IPS-18a (cell line): ENCODE measurements around the gene MAGI3.

Source experiments
- H3K27ac ChIP-seq: one replicate; pipeline ENCODE4 v1.5.1; 2013; ENCODE audit warnings: low read length
- H3K27me3 ChIP-seq: one replicate; pipeline ENCODE4 v1.6.1; 2013; ENCODE audit warnings: mild to moderate bottlenecking, low read length; ENCODE audit not compliant: control insufficient read depth, insufficient read depth
- H3K36me3 ChIP-seq: one replicate; pipeline ENCODE4 v1.6.1; 2013; ENCODE audit warnings: low read depth, low read length; ENCODE audit not compliant: control insufficient read depth
- H3K4me1 ChIP-seq: one replicate; pipeline ENCODE4 v1.6.1; 2013; ENCODE audit warnings: low read depth, low read length; ENCODE audit not compliant: control insufficient read depth
- H3K4me3 ChIP-seq: one replicate; pipeline ENCODE4 v1.5.1; 2013; ENCODE audit warnings: low read length
- H3K9ac ChIP-seq: one replicate; pipeline ENCODE4 v1.6.1; 2013; ENCODE audit warnings: mild to moderate bottlenecking, low read length, moderate library complexity
- H3K9me3 ChIP-seq: one replicate; pipeline ENCODE4 v1.6.1; 2013; ENCODE audit warnings: low read depth, low read length; ENCODE audit not compliant: control insufficient read depth

Gene MAGI3

GRCh38 chr1:113647164-113647563 lies 256.8 kb downstream of the MAGI3 start:
- Histone ChIP-seq H3K9me3 (no peaks in the 10 kb centered on the region), H3K9ac (no peak overlapping the region), H3K4me3 (no peak overlapping the region), H3K4me1 (no peaks in the 10 kb centered on the region), H3K27ac (no peak overlapping the region), H3K27me3 (no peaks in the 10 kb centered on the region), H3K36me3 (no peaks in the 10 kb centered on the region)

- Histone ChIP-seq H3K4me3 (no peak overlapping the region), H3K36me3 (no peaks in the 10 kb centered on the region), H3K4me1 (no peaks in the 10 kb centered on the region), H3K9ac (no peak overlapping the region), H3K27me3 (no peaks in the 10 kb centered on the region), H3K9me3 (no peaks in the 10 kb centered on the region), H3K27ac (no peak overlapping the region)
Measured at GRCh38 chr1:113648478-113648877, 258.2 kb downstream of the MAGI3 start.

GRCh38 chr1:113652771-113653170 lies 262.5 kb downstream of the MAGI3 start:
- Histone ChIP-seq H3K36me3 (no peaks in the 10 kb centered on the region), H3K4me3 (no peak overlapping the region), H3K27ac (no peak overlapping the region), H3K27me3 (no peaks in the 10 kb centered on the region), H3K9me3 (no peaks in the 10 kb centered on the region), H3K9ac (no peak overlapping the region), H3K4me1 (no peaks in the 10 kb centered on the region)

GRCh38 chr1:113653741-113654140 lies 263.4 kb downstream of the MAGI3 start:
- Histone ChIP-seq H3K9ac (no peak overlapping the region), H3K4me1 (no peaks in the 10 kb centered on the region), H3K4me3 (no peak overlapping the region), H3K27ac (no peak overlapping the region), H3K9me3 (no peaks in the 10 kb centered on the region), H3K27me3 (no peaks in the 10 kb centered on the region), H3K36me3 (no peaks in the 10 kb centered on the region)

GRCh38 chr1:113654883-113655282 lies 264.6 kb downstream of the MAGI3 start:
- H3K27me3 ChIP-seq: no peaks in the 10 kb centered on the region

GRCh38 chr1:113657126-113657525 lies 266.8 kb downstream of the MAGI3 start:
- H3K27ac ChIP-seq: no peak overlapping the region
- H3K4me3 ChIP-seq: no peak overlapping the region
- no peaks in the 10 kb centered on the region for H3K9me3 ChIP-seq
- H3K27me3 ChIP-seq: no peaks in the 10 kb centered on the region
- H3K9ac ChIP-seq: no peak overlapping the region
- no peaks in the 10 kb centered on the region for H3K4me1 ChIP-seq
- no peaks in the 10 kb centered on the region for H3K36me3 ChIP-seq

More at GRCh38 chr1:113654883-113655282, 264.6 kb downstream of the MAGI3 start:
- H3K4me1 ChIP-seq: no peaks in the 10 kb centered on the region
- H3K4me3 ChIP-seq: no peak overlapping the region
- no peak overlapping the region for H3K9ac ChIP-seq
- no peaks in the 10 kb centered on the region for H3K36me3 ChIP-seq
- H3K9me3 ChIP-seq: no peaks in the 10 kb centered on the region
- no peak overlapping the region for H3K27ac ChIP-seq

GRCh38 chr1:113657556-113658063 lies 267.3 kb downstream of the MAGI3 start:
- no peak overlapping the region for H3K4me3 ChIP-seq
- no peaks in the 10 kb centered on the region for H3K27me3 ChIP-seq
- no peaks in the 10 kb centered on the region for H3K36me3 ChIP-seq
- no peaks in the 10 kb centered on the region for H3K4me1 ChIP-seq
- H3K9ac ChIP-seq: no peak overlapping the region
- H3K9me3 ChIP-seq: no peaks in the 10 kb centered on the region
- H3K27ac ChIP-seq: no peak overlapping the region

GRCh38 chr1:113659035-113659434 lies 268.7 kb downstream of the MAGI3 start:
- H3K9ac ChIP-seq: no peak overlapping the region
- H3K9me3 ChIP-seq: no peaks in the 10 kb centered on the region
- H3K27me3 ChIP-seq: no peaks in the 10 kb centered on the region
- no peak overlapping the region for H3K27ac ChIP-seq
- no peaks in the 10 kb centered on the region for H3K4me1 ChIP-seq
- no peaks in the 10 kb centered on the region for H3K36me3 ChIP-seq
- H3K4me3 ChIP-seq: no peak overlapping the region

GRCh38 chr1:113659556-113659955 lies 269.2 kb downstream of the MAGI3 start:
- Histone ChIP-seq H3K27ac (no peak overlapping the region), H3K9me3 (no peaks in the 10 kb centered on the region), H3K36me3 (no peaks in the 10 kb centered on the region), H3K4me3 (no peak overlapping the region), H3K9ac (no peak overlapping the region), H3K27me3 (no peaks in the 10 kb centered on the region), H3K4me1 (no peaks in the 10 kb centered on the region)

GRCh38 chr1:113660088-113660487 lies 269.8 kb downstream of the MAGI3 start:
- Histone ChIP-seq H3K27me3 (no peaks in the 10 kb centered on the region), H3K4me1 (no peaks in the 10 kb centered on the region), H3K36me3 (no peaks in the 10 kb centered on the region), H3K9me3 (no peaks in the 10 kb centered on the region), H3K9ac (no peak overlapping the region), H3K4me3 (no peak overlapping the region), H3K27ac (no peak overlapping the region)

- no peaks in the 10 kb centered on the region for H3K4me1 ChIP-seq
- H3K9me3 ChIP-seq: no peaks in the 10 kb centered on the region
- H3K36me3 ChIP-seq: no peaks in the 10 kb centered on the region
- H3K4me3 ChIP-seq: no peak overlapping the region
- no peaks in the 10 kb centered on the region for H3K27me3 ChIP-seq
- H3K9ac ChIP-seq: no peak overlapping the region
- no peak overlapping the region for H3K27ac ChIP-seq
Measured at GRCh38 chr1:113662101-113662500, 271.8 kb downstream of the MAGI3 start.

GRCh38 chr1:113663165-113663951 lies 273.0 kb downstream of the MAGI3 start:
- Histone ChIP-seq H3K27me3 (no peaks in the 10 kb centered on the region), H3K27ac (no peak overlapping the region), H3K4me1 (no peaks in the 10 kb centered on the region), H3K9ac (no peak overlapping the region), H3K4me3 (no peak overlapping the region), H3K36me3 (no peaks in the 10 kb centered on the region), H3K9me3 (no peaks in the 10 kb centered on the region)
